GM23338 (cell line): ENCODE measurements around the gene MCTP2. TPM values are rescaled to one million over a fixed set of nuclear protein-coding genes. Genes with fewer than 3 reads are reported as not detected.

Experiments
- ATAC-seq: fragments of 200-7000 bp; cut with Tn5 transposase; 3 replicates; pipeline ENCODE4 v1.9.1; 2020
- DNase-seq: peaks from one replicate; pipeline ENCODE4 v3.0.0-alpha.2; 2015; ENCODE audit warnings: low spot score
- H2AFZ ChIP-seq: fragments of 200-600 bp; sonication (generic); 2 replicates; pipeline ENCODE4 v1.8.0; 2016; ENCODE audit warnings: antibody characterized with exemption, mild to moderate bottlenecking, moderate library complexity
- H3F3A ChIP-seq: fragments of 200-600 bp; sonication (generic); replicated peaks from 2 replicates; pipeline ENCODE4 v1.8.0; 2017; ENCODE audit warnings: antibody characterized with exemption, mixed run types, low read depth
- H3K27ac ChIP-seq: fragments of 200-600 bp; sonication (generic); 2 replicates; pipeline ENCODE4 v1.6.1; 2016; ENCODE audit warnings: low read depth
- H3K27me3 ChIP-seq: fragments of 200-600 bp; sonication (generic); 2 replicates; pipeline ENCODE4 v1.8.0; 2016; ENCODE audit warnings: mild to moderate bottlenecking, mixed run types, moderate library complexity; ENCODE audit not compliant: insufficient read depth
- H3K36me3 ChIP-seq: fragments of 200-600 bp; sonication (generic); 2 replicates; pipeline ENCODE4 v1.8.0; 2016; ENCODE audit warnings: mild to moderate bottlenecking; ENCODE audit not compliant: insufficient read depth
- H3K4me1 ChIP-seq: fragments of 200-600 bp; sonication (generic); 2 replicates; pipeline ENCODE4 v1.8.0; 2016; ENCODE audit warnings: mild to moderate bottlenecking, moderate library complexity; ENCODE audit not compliant: insufficient read depth
- H3K4me2 ChIP-seq: fragments of 200-600 bp; sonication (generic); 2 replicates; pipeline ENCODE4 v1.7.1; 2017; ENCODE audit warnings: mixed run types
- H3K4me3 ChIP-seq: fragments of 200-600 bp; sonication (generic); 2 replicates; pipeline ENCODE4 v1.6.1; 2016; ENCODE audit warnings: mixed run types
- H3K79me2 ChIP-seq: fragments of 200-600 bp; sonication (generic); replicated peaks from 2 replicates; pipeline ENCODE4 v1.8.0; 2017; ENCODE audit warnings: mild to moderate bottlenecking; ENCODE audit not compliant: insufficient read depth
- H3K9me2 ChIP-seq: fragments of 200-600 bp; sonication (generic); 2 replicates; pipeline ENCODE4 v1.8.0; 2017; ENCODE audit not compliant: insufficient read depth
- H4K20me1 ChIP-seq: fragments of 200-600 bp; sonication (generic); replicated peaks from 2 replicates; pipeline ENCODE4 v1.8.0; 2017; ENCODE audit warnings: mild to moderate bottlenecking; ENCODE audit not compliant: insufficient read depth
- H3K27ac Mint-ChIP-seq: 2 replicates; pipeline ENCODE4 v1.8.0; 2020; ENCODE audit warnings: inconsistent platforms, mild to moderate bottlenecking, moderate library complexity, mixed read lengths
- H3K27me3 Mint-ChIP-seq: 3 replicates; pipeline ENCODE4 v1.8.0; 2022; ENCODE audit warnings: low read depth, mild to moderate bottlenecking, moderate library complexity, mixed read lengths, inconsistent platforms; ENCODE audit not compliant: insufficient read depth, poor library complexity
- H3K36me3 Mint-ChIP-seq: 3 replicates; pipeline ENCODE4 v1.8.0; 2021; ENCODE audit warnings: low read depth, mild to moderate bottlenecking, inconsistent platforms, moderate library complexity, mixed read lengths
- H3K4me1 Mint-ChIP-seq: 3 replicates; pipeline ENCODE4 v1.8.0; 2020; ENCODE audit warnings: mild to moderate bottlenecking, inconsistent platforms, mixed read lengths
- H3K4me3 Mint-ChIP-seq: 3 replicates; pipeline ENCODE4 v1.8.0; 2021; ENCODE audit warnings: moderate library complexity, mild to moderate bottlenecking, inconsistent platforms, mixed read lengths
- H3K9me3 Mint-ChIP-seq: 3 replicates; pipeline ENCODE4 v1.8.0; 2020; ENCODE audit warnings: moderate library complexity, mild to moderate bottlenecking, inconsistent platforms, mixed read lengths
- JUNB ChIP-seq: IDR thresholded peaks from one replicate; pipeline ENCODE4 v1.6.1; 2016; ENCODE audit warnings: antibody characterized with exemption; ENCODE audit not compliant: unreplicated experiment
- NANOG ChIP-seq: IDR thresholded peaks from 2 replicates; pipeline ENCODE4 v1.6.1; 2016; ENCODE audit warnings: antibody characterized with exemption, borderline replicate concordance
- POLR2AphosphoS5 ChIP-seq: IDR thresholded peaks from 2 replicates; pipeline ENCODE4 v1.6.1; 2016; ENCODE audit warnings: antibody characterized with exemption, low read depth
- STAT1 ChIP-seq: IDR thresholded peaks from one replicate; pipeline ENCODE4 v1.6.1; 2016; ENCODE audit warnings: antibody characterized with exemption; ENCODE audit not compliant: unreplicated experiment
- ZNF331 ChIP-seq: fragments of 250-450 bp; sonication (Bioruptor Pico); IDR thresholded peaks from 2 replicates; pipeline ENCODE4 v1.5.0; 2020; ENCODE audit warnings: low read depth, mild to moderate bottlenecking, moderate library complexity
- polyA plus RNA-seq: library from polyadenylated mRNA; unstranded; fragments of >200 nt; fragmentation: Nextera tagmentation; extraction: Ambion mirVana; gene quantifications from 2 replicates; pipeline ENCODE4 v1.2.1, GENCODE V29; 2016
- total RNA-seq: library from RNA; depleted of rRNA; stranded (reverse); fragments of >200 nt; shearing (Covaris generic); gene quantifications from 2 replicates; pipeline ENCODE4 v1.2.3, GENCODE V29; 2014
- TF ChIP-seq, protein P1 (sequence below): IDR thresholded peaks from 2 replicates; pipeline ENCODE4 v1.6.1; 2016; ENCODE audit warnings: antibody characterized with exemption
- TF ChIP-seq, protein P2 (sequence below): fragments of 250-450 bp; sonication (Bioruptor Pico); IDR thresholded peaks from 2 replicates; pipeline ENCODE4 v1.5.0; 2020; ENCODE audit warnings: mild to moderate bottlenecking, moderate library complexity
- TF ChIP-seq, protein P3 (sequence below), 2 experiments: fragments of 200-600 bp in 1 of 2; sonication (generic) in 1 of 2; conservative IDR thresholded peaks; 2 replicates each; pipeline versions ENCODE4 v1.5.1 to v1.6.1; 2016 to 2017; ENCODE audit warnings: antibody characterized with exemption in 2 of 2, low read depth in 2 of 2, mild to moderate bottlenecking in 2 of 2, moderate library complexity in 1 of 2
- TF ChIP-seq, protein P4 (sequence below): IDR thresholded peaks from one replicate; pipeline ENCODE4 v1.6.1; 2018; ENCODE audit warnings: antibody characterized with exemption; ENCODE audit not compliant: unreplicated experiment

The MCTP2 gene
- total and polyA plus RNA-seq, 2 experiments from 2014 or later: 1.8 to 5.5 TPM

DNA sequence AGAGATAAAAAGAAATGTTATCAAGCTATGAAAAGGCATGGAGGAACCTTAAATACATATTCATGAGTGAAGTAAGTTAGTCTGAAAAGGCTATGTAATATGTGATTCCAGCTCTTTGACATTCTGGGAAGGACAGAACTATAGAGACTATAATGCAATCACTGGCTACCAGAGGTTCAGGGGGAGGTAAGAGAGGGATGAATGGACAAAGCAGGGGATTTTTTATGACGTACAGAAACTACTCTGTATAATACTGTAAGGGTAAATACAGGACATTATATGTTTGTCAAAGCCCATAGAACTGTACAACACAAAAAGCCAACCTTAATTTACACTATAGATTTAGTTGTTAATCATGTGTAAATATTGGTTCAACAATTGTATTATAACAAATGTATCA, 46.1 kb downstream of the MCTP2 start (continued):
- TF ChIP-seq, protein P1, sequence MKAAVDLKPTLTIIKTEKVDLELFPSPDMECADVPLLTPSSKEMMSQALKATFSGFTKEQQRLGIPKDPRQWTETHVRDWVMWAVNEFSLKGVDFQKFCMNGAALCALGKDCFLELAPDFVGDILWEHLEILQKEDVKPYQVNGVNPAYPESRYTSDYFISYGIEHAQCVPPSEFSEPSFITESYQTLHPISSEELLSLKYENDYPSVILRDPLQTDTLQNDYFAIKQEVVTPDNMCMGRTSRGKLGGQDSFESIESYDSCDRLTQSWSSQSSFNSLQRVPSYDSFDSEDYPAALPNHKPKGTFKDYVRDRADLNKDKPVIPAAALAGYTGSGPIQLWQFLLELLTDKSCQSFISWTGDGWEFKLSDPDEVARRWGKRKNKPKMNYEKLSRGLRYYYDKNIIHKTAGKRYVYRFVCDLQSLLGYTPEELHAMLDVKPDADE: no peak
- TF ChIP-seq, protein P2, sequence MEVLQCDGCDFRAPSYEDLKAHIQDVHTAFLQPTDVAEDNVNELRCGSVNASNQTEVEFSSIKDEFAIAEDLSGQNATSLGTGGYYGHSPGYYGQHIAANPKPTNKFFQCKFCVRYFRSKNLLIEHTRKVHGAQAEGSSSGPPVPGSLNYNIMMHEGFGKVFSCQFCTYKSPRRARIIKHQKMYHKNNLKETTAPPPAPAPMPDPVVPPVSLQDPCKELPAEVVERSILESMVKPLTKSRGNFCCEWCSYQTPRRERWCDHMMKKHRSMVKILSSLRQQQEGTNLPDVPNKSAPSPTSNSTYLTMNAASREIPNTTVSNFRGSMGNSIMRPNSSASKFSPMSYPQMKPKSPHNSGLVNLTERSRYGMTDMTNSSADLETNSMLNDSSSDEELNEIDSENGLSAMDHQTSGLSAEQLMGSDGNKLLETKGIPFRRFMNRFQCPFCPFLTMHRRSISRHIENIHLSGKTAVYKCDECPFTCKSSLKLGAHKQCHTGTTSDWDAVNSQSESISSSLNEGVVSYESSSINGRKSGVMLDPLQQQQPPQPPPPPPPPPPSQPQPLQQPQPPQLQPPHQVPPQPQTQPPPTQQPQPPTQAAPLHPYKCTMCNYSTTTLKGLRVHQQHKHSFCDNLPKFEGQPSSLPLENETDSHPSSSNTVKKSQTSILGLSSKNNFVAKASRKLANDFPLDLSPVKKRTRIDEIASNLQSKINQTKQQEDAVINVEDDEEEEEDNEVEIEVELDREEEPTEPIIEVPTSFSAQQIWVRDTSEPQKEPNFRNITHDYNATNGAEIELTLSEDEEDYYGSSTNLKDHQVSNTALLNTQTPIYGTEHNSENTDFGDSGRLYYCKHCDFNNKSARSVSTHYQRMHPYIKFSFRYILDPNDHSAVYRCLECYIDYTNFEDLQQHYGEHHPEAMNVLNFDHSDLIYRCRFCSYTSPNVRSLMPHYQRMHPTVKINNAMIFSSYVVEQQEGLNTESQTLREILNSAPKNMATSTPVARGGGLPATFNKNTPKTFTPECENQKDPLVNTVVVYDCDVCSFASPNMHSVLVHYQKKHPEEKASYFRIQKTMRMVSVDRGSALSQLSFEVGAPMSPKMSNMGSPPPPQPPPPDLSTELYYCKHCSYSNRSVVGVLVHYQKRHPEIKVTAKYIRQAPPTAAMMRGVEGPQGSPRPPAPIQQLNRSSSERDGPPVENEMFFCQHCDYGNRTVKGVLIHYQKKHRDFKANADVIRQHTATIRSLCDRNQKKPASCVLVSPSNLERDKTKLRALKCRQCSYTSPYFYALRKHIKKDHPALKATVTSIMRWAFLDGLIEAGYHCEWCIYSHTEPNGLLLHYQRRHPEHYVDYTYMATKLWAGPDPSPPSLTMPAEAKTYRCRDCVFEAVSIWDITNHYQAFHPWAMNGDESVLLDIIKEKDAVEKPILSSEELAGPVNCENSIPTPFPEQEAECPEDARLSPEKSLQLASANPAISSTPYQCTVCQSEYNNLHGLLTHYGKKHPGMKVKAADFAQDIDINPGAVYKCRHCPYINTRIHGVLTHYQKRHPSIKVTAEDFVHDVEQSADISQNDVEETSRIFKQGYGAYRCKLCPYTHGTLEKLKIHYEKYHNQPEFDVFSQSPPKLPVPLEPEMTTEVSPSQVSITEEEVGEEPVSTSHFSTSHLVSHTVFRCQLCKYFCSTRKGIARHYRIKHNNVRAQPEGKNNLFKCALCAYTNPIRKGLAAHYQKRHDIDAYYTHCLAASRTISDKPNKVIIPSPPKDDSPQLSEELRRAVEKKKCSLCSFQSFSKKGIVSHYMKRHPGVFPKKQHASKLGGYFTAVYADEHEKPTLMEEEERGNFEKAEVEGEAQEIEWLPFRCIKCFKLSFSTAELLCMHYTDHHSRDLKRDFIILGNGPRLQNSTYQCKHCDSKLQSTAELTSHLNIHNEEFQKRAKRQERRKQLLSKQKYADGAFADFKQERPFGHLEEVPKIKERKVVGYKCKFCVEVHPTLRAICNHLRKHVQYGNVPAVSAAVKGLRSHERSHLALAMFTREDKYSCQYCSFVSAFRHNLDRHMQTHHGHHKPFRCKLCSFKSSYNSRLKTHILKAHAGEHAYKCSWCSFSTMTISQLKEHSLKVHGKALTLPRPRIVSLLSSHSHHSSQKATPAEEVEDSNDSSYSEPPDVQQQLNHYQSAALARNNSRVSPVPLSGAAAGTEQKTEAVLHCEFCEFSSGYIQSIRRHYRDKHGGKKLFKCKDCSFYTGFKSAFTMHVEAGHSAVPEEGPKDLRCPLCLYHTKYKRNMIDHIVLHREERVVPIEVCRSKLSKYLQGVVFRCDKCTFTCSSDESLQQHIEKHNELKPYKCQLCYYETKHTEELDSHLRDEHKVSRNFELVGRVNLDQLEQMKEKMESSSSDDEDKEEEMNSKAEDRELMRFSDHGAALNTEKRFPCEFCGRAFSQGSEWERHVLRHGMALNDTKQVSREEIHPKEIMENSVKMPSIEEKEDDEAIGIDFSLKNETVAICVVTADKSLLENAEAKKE (CRISPR knock-in tag): no peak

DNA sequence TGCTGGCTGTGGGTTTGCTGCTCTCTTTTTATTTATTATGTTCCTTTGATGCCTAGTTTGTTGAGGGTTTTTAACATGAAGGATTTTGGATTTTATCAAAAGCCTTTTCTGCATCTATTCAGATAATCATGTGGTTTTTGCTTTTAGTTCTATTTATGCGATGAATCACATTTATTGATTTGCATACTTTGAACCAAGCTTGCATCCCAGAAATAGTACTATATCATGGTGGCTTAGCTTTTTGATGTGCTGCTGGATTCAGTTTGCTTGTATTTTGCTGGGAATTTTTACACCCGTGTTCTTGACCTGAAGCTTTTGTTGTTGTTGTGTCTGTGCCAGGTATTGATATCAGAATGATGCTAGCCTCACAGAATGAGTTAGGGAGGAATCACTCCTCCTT, 48.4 kb downstream of the MCTP2 start:
- no peaks in the 10 kb centered on the region for H3K9me2 ChIP-seq
- H4K20me1 ChIP-seq: no peaks in the 10 kb centered on the region
- no peak overlapping the region for H3K4me2 ChIP-seq
- no peaks in the 10 kb centered on the region for H3K27me3 ChIP-seq
- no peaks in the 10 kb centered on the region for H3F3A ChIP-seq
- Mint-ChIP-seq H3K27me3 (peaks cover 2% of the 10 kb centered on the region), H3K9me3 (no peaks in the 10 kb centered on the region), H3K36me3 (no peaks in the 10 kb centered on the region), H3K4me3 (no peak overlapping the region), H3K4me1 (peaks cover 3% of the 10 kb centered on the region; the same call in 2 of the 3 replicates), H3K27ac (no peak overlapping the region)
- no peak for ATAC-seq
- no peak overlapping the region for H3K27ac ChIP-seq
- DNase-seq: no peak
- no peaks in the 10 kb centered on the region for H3K36me3 ChIP-seq
- H2AFZ ChIP-seq: no peak overlapping the region
- H3K4me3 ChIP-seq: no peak overlapping the region
- no peaks in the 10 kb centered on the region for H3K79me2 ChIP-seq
- H3K4me1 ChIP-seq: no peaks in the 10 kb centered on the region
- TF ChIP-seq JUNB (no peak), POLR2AphosphoS5 (no peak), STAT1 (no peak), NANOG (no peak), ZNF331 (CRISPR knock-in tag) (no peak)
- TF ChIP-seq, protein P3, sequence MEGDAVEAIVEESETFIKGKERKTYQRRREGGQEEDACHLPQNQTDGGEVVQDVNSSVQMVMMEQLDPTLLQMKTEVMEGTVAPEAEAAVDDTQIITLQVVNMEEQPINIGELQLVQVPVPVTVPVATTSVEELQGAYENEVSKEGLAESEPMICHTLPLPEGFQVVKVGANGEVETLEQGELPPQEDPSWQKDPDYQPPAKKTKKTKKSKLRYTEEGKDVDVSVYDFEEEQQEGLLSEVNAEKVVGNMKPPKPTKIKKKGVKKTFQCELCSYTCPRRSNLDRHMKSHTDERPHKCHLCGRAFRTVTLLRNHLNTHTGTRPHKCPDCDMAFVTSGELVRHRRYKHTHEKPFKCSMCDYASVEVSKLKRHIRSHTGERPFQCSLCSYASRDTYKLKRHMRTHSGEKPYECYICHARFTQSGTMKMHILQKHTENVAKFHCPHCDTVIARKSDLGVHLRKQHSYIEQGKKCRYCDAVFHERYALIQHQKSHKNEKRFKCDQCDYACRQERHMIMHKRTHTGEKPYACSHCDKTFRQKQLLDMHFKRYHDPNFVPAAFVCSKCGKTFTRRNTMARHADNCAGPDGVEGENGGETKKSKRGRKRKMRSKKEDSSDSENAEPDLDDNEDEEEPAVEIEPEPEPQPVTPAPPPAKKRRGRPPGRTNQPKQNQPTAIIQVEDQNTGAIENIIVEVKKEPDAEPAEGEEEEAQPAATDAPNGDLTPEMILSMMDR (conservative IDR thresholded peaks at IDR 0.05; ENCODE audit: low read depth in 2 of 2): no peak
- TF ChIP-seq, protein P4, sequence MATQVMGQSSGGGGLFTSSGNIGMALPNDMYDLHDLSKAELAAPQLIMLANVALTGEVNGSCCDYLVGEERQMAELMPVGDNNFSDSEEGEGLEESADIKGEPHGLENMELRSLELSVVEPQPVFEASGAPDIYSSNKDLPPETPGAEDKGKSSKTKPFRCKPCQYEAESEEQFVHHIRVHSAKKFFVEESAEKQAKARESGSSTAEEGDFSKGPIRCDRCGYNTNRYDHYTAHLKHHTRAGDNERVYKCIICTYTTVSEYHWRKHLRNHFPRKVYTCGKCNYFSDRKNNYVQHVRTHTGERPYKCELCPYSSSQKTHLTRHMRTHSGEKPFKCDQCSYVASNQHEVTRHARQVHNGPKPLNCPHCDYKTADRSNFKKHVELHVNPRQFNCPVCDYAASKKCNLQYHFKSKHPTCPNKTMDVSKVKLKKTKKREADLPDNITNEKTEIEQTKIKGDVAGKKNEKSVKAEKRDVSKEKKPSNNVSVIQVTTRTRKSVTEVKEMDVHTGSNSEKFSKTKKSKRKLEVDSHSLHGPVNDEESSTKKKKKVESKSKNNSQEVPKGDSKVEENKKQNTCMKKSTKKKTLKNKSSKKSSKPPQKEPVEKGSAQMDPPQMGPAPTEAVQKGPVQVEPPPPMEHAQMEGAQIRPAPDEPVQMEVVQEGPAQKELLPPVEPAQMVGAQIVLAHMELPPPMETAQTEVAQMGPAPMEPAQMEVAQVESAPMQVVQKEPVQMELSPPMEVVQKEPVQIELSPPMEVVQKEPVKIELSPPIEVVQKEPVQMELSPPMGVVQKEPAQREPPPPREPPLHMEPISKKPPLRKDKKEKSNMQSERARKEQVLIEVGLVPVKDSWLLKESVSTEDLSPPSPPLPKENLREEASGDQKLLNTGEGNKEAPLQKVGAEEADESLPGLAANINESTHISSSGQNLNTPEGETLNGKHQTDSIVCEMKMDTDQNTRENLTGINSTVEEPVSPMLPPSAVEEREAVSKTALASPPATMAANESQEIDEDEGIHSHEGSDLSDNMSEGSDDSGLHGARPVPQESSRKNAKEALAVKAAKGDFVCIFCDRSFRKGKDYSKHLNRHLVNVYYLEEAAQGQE: no peak
